HG03469 (cell line): ENCODE results near the gene CHMP1A.
"Not testable (repeated sequence)": the region's sequence is repeated elsewhere in the genome, so short reads cannot be mapped to it uniquely, and the experiment has no call there.

Experiments used
- ATAC-seq: cut with Tn5 transposase; IDR thresholded peaks from one replicate; pipeline ENCODE4 v1.9.1; 2021; ENCODE audit warnings: mild to moderate bottlenecking, moderate library complexity, moderate number of reproducible peaks; ENCODE audit not compliant: unreplicated experiment

Gene CHMP1A

GRCh38 chr16:89657442-89658220, at the start of gene CHMP1A, which contains the start of gene SPATA33:
TSS of gene CHMP1A (minus strand) at chr16:89657708. CDS start at chr16:89657588, 120 bp downstream.
TSS of gene SPATA33 (plus strand) at chr16:89657836. CDS start at chr16:89657912, 76 bp downstream.
- ATAC-seq, result peak; percentile 85

- no peak for ATAC-seq
Measured at GRCh38 chr16:89706518-89707260, 49.2 kb upstream of the CHMP1A start.

GRCh38 chr16:89705006-89705405, 47.5 kb upstream of the CHMP1A start:
- ATAC-seq, result no peak

GRCh38 chr16:89704281-89704680, 46.8 kb upstream of the CHMP1A start:
- no peak for ATAC-seq

- peak; percentile 33 for ATAC-seq
Measured at GRCh38 chr16:89701425-89702406, 44.2 kb upstream of the CHMP1A start, which contains the start of gene SPATA2L. TSS of gene SPATA2L (minus strand) at chr16:89701705. CDS start at chr16:89701232, 473 bp downstream.

- ATAC-seq, result no peak
Measured at GRCh38 chr16:89700649-89701424, 43.3 kb upstream of the CHMP1A start.

GRCh38 chr16:89700100-89700648, 42.7 kb upstream of the CHMP1A start:
- ATAC-seq, result peak; percentile 36

- ATAC-seq, result not testable (repeated sequence)
Measured at GRCh38 chr16:89699629-89700099, 42.2 kb upstream of the CHMP1A start.

- ATAC-seq, result not testable (repeated sequence)
Measured at GRCh38 chr16:89698717-89699116, 41.2 kb upstream of the CHMP1A start.

GRCh38 chr16:89697616-89698331, 40.3 kb upstream of the CHMP1A start:
- ATAC-seq, result no peak

GRCh38 chr16:89697161-89697615, 39.7 kb upstream of the CHMP1A start:
- no peak for ATAC-seq

GRCh38 chr16:89696670-89697128, 39.2 kb upstream of the CHMP1A start:
- no peak for ATAC-seq

- no peak for ATAC-seq
Measured at GRCh38 chr16:89695875-89696669, 38.6 kb upstream of the CHMP1A start.

- no peak for ATAC-seq
Measured at GRCh38 chr16:89695086-89695874, 37.8 kb upstream of the CHMP1A start.

- ATAC-seq, result not testable (repeated sequence)
Measured at GRCh38 chr16:89694784-89695085, 37.2 kb upstream of the CHMP1A start.

GRCh38 chr16:89693931-89694783, 36.6 kb upstream of the CHMP1A start:
- no peak for ATAC-seq
